NOMO-1 (cell line): ENCODE measurements around the gene AUP1.

Source experiments
- DNase-seq, 2 experiments: peaks; one replicate each; lab custom pipeline; 2025; ENCODE audit not compliant: unreplicated experiment in 2 of 2; lab: John Stamatoyannopoulos, UW

The AUP1 gene

DNA sequence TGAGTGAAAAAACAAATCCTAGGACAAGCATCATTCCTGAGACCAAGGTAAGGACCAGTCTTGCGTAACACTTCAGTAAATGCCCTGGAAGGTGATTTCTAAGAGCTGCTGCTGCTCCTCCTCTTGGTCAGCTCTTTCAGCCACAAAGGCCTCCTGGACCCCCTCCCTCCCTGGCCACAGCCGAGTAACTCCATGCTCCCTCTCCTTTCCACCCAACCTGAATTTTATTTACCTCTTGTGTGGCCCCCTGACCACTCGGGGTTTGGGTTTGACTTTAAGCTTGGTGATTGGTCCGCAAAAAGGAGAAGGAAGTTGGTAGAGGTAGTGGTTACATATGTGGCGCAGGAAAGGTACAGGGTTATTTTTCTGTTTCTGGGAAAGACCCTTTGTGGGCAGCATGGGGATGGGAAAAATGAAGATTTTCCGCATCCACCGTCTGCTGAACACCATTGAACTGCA, 9.4 kb upstream of the AUP1 start:
- DNase-seq: no peak

DNA sequence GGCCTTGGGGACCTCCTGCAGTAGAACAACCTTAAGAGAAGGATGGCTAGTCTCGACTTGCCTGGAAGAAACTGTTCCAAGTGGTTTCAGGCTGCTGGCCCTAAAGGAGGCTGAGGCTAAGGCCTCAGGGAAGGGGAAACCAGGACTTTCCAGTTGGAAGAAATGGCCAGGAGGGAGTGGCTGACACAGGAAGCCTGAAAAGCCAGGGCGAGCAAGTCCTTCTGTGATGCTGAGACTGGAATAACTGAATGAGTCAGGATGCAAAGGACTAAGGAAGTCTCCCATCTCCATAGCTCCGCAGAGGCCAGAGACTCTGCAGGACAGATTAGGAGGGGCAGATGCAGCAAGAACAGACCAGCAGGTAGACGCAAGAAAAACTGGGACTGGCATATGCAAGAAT, 7.6 kb upstream of the AUP1 start:
- no peak for DNase-seq

DNA sequence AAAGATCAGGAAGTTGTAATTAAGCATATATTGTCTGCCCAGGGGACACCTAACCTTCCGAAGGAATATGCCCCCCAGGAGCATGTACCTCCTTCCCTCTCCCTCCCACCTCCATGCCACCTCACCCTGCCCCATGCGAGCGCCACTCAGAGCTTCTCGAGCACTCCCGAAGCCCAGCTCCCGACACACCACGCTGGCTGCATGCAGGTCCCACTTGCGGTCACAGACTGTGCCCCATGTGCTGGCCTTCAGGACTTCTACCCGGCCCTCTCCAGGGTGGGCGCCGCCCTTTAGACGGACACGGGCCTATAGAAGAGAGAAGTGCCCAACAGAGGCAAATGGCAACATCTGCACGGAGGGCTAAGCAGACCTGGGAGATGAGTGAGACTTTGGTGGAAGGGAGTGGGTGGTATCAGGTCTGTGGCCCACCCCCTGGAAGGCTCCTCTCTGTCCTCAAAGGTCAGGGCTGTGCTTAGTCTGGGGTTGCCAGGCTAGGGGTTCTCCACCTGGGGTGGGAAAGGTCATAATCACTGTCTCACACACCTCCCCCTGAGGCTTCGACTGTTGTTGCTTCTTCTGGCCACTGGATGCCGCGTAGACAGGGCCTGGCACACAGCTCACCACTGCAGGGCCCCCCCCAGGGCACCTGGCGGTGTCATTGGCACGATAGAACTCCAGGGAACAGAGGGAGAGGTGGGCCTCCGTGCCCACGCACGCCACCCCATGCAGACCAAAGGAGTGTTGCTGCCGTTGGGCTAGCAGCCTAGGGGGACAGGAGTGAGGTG, 6.9 kb upstream of the AUP1 start:
- DNase-seq: no peak

DNA sequence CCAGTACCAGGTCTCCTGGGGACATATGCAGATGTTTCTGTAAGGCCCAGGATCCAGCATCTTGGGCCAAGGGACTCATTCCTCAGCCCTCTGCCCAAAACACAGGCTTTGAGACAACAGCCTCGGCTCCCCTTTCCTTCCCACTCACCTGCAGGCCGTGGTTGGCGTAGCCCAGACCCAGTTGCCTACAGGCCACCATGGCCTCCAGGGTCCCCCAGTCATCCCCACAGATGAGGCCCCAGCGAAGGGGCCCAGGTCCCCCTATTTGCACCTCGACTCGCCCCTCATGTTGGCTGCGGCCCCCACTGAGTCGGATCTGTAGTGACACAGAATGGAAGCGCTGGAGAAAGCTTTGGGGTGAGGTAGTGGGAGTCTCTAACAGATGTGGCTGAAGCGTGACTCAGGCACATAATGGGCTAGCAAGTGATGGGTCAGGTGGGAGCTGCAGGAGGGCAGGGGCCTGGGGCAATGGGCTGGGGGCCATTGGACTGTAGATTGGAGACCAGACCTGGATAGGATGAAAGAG, 6.0 kb upstream of the AUP1 start:
- no peak for DNase-seq

DNA sequence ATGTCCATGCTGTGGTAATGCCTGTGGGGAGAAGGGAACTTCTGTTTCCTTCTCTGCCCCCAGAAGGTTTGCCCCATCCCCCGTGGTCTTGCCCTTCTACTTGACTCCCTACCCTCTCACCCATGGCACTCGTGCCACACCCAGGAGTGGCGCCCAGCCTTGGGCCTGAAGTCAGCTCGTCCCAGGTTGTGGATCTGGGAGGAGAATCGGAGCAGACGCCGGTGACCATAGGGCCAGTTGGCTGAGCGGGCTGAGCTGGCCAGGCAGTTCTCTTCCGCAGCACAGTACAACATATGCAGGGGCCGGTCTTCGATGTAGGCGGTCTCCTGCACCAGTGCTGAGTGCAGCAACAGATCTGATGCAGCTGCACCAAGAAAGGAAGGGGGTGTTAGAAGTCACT, 4.9 kb upstream of the AUP1 start:
- DNase-seq: no peak

DNA sequence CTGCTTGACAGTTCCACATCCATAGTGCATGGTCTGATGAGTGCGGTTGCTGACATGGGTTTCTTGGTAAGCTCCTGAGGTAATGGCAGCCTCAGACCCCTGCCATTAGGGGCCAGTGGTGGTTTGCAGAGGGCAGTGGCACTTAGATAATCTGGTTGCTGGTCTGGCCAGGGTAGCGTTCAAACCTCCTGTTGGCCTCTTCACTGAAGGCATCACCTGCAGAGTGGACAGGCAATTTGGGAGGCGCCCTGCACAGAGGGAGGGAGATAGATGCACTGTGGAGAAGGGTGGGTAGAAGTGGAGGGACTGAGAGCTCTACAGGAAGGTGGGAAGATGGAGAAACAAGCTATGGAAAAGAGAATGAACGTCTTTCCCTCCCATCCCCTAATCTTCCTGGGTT, 4.0 kb upstream of the AUP1 start:
- no peak for DNase-seq

DNA sequence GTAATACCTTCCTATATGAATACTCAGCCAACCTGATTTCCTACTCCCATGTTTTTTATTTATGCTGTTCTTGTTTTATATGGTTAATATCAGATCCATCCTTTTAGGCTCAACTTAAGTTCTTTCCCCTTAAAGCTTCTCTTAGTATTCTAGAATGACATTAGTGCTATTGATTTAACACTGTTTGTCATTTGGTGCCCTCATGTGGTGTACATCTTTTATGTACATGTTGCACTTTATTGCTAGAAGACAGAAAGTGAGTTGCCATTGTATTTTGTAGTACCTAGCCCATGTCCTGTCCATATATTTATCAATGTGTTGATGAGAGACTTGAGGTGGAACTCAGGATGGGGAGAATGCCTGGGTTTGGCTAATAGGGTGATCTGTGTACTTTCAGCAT, 2.7 kb upstream of the AUP1 start:
- DNase-seq: peak in 1 of 2 experiments; percentile 46

DNA sequence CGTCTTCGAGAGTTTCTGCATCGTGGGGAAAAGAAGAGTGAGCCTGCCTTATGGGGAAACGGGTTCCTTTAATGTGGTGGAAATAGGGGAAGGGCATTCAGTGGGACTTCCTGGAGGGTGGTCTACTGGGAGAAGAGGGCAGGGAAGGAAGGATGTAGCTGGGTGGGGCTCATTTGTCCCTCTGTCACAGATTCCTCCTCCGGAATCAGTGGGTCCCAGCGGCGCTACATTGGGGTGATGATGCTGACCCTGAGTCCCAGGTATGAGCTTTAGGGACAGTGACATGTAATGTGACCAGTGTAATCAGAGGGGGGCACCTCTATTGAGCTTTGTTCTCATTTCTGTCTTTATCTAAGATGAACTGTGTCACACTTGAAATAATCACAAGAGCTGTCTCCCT, 2.2 kb upstream of the AUP1 start:
- DNase-seq: no peak

DNA sequence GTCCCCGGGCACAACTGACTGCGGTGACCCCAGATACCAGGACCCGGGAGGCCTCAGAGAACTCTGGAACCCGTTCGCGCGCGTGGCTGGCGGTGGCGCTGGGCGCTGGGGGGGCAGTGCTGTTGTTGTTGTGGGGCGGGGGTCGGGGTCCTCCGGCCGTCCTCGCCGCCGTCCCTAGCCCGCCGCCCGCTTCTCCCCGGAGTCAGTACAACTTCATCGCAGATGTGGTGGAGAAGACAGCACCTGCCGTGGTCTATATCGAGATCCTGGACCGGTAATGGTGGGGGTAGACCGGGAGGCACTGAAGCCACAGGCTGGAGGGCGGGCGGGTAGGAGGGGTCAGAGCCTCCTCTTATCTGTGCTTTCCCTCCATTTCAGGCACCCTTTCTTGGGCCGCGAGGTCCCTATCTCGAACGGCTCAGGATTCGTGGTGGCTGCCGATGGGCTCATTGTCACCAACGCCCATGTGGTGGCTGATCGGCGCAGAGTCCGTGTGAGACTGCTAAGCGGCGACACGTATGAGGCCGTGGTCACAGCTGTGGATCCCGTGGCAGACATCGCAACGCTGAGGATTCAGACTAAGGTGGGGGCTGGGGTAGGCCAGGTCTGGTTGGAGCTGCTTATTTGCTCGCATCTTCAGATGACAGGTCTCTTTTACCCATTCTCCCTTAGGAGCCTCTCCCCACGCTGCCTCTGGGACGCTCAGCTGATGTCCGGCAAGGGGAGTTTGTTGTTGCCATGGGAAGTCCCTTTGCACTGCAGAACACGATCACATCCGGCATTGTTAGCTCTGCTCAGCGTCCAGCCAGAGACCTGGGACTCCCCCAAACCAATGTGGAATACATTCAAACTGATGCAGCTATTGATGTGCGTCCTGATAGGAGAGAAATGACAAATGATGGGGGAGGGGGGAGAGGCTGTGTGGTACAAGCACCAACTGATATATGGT, 1.0 kb upstream of the AUP1 start:
- DNase-seq: peak in 1 of 2 experiments; percentile 43

DNA sequence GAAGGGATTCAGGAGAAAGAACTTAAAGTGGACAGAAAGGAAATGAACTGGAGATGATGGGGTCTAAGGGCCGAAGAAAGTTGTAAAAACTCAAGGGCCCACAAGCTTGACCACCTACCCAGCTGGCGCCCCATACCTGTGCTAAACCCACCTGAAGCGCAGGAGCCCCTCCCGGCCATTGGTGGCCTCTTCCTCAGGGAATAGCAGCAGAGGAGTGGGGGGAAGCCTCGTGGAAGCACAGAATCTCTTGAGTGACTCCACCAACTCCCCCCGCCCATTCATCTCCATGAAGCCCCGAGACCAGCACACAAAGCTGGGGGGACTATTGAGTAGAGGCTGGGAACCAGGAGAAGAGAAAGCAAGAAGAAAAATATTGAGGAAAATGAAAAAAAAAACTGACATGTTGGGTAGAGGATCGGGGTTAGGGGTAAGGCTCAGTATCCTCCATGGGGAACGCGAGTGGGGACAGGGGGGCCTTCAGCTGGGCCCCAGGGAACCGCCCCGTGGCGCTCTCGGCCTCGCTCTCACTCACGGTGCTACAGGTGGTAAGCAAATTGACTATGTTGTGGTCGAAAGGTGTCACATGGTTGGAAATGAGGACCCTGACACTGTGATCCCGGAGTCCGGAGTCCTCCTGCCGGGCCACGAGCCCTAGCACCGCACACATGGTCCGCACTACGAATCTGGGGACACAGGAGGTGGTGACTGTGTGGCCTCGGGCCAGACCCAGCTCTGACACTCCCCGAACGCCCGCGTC, 728 bp downstream of the AUP1 start:
- peak in 1 of 2 experiments; percentile 40 for DNase-seq

DNA sequence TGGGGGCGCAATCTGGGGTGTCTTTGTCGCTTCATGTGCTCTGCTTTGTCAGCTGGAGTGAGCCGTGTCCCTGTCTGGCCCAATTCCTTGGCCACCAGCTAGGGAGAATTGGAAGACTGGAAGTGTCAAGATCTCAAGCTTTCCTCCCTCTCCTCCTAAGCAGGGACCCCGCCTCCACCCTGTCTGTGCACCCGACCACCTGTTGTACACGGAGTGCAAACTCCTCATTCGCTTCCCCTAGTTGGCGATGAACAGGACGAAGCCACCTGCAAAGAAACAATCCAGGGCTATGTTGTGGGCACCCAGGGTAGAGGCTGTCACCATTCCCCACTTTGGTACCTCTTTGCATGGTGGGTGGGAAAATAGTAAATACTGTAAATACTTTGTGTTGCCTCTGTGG, 1.8 kb downstream of the AUP1 start:
- no peak for DNase-seq

DNA sequence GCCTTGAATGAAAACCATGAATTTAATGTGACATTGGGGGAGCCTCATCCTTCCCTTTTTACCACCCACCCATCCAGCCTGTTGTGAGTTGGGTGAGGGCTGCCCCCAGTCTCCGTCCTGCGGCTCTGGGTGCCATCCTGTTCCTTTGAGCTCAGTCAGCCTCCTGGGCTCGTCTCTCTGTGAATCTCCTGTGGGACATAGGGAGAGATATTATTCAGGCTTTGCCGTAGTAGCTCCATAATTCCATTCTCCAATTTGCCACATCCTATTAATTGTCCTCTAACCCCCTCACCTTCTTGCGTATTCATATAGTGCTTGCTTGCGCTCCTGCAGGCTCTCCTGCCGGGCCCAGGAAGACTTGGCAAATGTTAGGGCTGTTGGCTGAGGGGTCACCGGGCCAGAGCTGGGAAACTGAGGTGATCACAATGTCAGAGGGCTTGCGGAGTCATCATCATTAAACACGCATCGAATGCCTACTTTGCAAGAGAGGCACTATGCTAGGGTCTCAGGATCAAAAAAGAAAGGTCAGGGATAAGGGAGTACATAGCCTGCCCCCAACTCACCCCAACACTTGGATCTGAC, 2.8 kb downstream of the AUP1 start:
- no peak for DNase-seq

DNA sequence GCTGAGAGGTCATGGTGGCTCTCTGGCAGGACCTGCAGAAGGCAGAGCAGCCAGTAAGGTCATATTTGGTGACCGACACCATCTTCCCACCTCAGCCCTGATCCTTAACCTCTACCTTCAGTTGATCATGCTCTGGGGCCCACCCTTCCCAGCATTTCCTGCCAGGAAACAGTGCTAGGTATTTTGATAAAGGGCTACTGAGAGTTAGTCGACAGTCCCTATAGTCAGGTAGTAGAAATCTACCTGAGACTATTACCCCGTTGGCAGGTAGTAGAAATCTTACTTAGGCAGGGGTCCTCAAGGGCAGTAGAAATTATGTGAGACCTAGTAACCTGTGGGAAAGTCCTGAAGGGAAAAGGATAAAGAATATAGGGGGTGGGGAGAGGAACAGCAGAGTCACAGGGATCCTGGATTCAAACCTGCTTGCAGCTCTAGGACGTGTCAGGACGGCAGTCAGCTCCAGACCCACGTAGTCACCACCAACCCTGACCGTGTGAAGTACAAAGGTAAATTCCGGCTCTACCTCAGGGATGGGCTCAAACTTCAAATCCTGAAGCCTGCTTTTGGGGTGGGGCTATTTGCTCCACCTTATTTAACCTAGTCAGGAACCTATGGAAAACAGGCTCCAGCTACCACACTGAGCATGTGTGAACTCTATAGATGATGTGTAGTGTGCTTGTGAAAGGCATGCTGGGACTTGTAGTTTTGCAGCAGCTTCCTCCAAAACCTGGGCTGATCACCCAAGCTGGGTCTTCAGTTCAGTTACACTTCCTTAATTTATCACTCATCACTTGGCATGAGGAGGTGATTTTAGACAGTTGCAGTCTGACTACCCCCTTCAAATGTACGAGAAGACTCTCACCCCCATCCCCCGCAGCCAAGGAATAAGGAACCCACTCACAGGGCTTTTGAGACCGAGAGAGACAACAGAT, 3.5 kb downstream of the AUP1 start, which contains the start of gene DQX1:
TSS of gene DQX1 (minus strand) at position 515 of the 932 bp plus-strand sequence. CDS start at position 13, 502 bp downstream.
- peak; percentile 66 to 86 for DNase-seq

DNA sequence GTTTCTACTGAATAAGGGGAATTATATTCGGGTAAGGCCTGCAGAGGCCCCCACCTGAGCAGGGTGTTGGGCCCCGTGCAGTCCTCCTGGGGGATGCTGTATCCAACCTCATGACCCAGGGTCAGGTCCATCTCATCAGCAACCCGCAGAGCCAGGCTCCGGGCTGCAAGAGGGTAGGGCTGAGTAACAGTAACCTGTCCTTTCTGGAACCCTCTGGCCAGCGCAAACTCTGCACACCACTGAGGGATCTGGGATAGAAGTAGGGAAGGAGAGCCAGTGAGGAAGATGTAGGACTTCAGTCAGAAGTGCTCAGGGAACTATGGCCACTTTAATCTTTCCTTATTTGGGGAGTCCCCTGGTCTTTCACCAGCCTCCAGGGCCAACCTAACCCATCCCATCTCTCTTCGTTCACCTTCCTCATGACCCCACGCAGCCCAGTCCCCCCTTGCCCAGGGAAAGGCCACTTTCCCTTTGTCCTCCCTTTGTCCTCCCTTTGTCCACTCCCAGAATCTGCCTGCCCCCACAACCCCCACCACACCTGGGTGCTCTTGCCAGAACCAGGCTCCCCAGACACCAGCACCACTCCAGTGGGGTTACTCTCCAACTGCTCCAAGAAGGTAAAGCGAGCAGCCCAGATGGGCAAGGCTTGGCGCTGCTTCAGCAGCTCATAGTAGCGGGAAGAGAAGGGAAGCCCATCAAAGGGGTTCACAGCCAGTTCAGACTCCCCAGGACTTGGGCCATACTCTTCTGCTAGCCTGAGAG, 4.4 kb downstream of the AUP1 start:
- no peak for DNase-seq

DNA sequence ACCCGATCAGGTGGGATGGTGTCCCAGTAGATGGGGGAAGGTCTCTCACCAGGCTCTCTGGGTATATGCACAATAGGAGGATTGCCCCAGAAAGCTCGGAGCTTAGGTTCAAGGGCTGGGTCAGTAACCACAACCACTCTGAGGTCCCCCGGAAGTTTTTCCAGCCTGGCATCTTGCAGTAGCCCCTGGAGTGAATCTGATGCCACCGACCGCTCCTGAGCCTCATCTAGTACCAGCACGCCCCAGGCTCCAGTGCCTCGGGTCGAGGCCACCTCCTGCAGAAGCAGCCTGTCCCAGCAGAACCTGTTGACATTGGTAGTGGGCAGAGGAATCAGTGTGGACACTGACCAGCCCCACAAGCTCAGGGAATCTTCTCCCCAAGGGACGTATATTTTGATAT, 5.5 kb downstream of the AUP1 start:
- DNase-seq: no peak

DNA sequence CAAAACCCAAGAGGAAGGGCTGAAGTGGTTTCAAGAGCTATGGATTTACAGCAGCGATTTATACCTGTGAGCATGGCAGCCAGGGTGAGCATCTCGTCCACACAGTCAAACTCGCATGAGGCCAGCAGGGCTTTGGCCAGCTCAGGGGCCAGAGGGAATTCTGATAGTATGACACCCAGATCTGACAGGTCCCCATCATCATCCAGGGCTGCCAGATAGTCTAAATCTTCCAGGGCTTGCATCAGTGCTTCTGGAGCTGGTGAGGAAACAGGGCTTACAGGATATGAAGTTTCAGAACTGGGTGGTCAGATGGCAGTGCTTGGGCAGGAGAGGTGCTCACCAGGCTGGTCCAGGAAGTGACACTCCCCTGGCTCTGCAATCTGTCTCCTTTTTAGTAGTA, 7.0 kb downstream of the AUP1 start:
- DNase-seq: no peak

DNA sequence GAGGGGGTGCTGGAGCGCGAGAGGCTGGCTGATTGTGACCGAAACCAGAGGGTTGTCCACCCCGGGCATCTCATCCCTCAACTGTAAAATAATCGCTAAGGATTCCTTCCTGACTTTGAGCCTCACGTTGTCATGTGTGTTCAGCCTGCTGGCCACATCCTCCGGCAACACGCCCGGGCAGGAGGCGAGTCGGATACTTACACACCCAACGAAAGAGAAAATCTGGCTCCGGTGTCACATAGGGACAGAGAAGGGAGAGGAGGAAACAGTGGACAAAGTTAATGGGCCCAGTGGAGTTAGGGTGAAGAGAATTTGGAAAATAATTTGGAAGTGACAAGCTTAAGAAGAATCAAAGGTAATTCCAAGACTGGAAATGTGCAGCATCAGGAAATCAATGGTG, 12.9 kb downstream of the AUP1 start:
- DNase-seq: no peak

DNA sequence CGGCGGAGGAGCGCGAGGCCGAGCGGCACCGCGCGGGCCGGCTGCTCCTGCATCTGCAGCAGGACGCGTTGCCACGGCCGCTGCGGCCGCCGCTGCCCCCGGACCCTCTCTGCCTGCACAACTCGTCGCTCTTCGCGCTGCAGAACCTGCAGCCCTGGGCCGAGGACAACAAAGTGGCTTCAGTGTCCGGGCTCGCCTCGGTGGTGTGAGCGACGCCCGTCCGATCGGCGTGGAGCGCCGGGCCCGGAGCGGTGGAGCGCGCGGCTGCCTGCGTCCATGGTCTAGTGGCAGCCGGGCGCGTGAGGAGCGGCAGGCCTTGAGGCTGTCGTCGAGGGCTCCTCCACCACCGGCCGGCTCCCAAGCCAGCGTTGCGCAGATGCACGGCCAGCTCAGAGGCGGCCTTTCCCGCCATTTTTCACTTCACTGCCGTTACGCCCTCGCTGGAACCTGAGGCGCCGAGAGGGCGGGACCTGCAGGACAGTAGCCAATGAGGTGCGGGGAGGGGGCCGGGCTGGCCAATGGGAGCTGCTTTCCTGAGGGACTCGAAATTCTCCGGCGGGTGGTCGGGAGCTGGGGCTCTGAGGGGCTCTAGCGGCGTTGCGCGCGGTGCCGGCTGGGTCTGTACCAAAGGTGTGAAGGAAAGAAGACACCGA, 13.4 kb downstream of the AUP1 start:
- no peak for DNase-seq
